ENCODE data around the gene TXNRD2. TPM values are rescaled to one million over a fixed set of nuclear protein-coding genes. Genes with fewer than 3 reads are reported as not detected.
"Not testable (repeated sequence)": the region's sequence is repeated elsewhere in the genome, so short reads cannot be mapped to it uniquely, and the experiment has no call there.

The TXNRD2 gene
- total RNA-seq, 1 experiment from 2014 or later = 25.8 TPM

DNA sequence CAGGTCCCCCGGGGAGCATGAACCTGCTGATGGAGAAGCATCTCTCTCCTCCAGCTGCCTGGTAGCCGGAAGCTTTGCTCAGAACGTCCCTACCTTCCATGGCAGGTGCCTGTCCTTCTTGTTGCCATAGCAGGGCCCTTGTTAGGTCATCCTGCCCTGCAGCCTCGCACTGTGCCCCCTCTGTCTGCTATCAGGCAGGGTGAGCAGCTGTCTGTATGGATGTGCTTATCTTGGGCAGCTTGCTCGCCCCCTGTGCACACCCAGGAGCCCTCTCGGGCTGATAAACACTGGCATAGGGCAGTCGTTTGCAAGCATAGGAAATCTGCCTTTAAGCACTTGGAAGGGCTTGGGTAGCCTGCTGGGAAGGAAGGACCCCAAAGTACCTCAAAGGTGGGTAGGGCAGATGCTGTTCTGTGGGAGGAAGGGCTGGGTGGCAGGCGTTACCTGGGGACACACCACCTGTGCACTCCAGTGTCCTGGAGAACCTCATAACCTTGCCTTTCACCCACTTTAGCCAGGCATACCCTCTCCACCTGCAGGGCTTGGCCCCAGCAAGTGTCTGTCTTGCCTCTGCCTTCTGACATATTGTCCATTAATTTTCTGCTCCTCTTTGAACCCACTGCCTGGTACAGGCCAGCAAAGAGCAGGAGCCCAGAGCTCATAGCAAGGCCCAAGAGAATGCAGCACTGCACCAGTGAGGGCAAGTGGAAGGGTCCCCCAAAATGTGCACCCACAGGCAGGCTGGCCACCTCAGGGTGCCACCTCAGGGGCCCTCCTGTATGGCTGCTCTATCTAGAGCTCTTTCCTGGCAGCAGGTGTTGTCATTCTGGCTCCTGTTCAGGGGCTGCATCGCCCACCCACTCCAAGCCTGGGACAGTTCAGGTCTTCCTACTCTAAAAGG, 8.0 kb downstream of the TXNRD2 start:
- in situ Hi-C loops (cut with HindIII; ENCODE audit: low pct_unique_long_range_greater_than_20kb, low sequenced_read_pairs) = no loop called here
- no peak for DNase-seq (ENCODE audit: low read depth, low spot score)

DNA sequence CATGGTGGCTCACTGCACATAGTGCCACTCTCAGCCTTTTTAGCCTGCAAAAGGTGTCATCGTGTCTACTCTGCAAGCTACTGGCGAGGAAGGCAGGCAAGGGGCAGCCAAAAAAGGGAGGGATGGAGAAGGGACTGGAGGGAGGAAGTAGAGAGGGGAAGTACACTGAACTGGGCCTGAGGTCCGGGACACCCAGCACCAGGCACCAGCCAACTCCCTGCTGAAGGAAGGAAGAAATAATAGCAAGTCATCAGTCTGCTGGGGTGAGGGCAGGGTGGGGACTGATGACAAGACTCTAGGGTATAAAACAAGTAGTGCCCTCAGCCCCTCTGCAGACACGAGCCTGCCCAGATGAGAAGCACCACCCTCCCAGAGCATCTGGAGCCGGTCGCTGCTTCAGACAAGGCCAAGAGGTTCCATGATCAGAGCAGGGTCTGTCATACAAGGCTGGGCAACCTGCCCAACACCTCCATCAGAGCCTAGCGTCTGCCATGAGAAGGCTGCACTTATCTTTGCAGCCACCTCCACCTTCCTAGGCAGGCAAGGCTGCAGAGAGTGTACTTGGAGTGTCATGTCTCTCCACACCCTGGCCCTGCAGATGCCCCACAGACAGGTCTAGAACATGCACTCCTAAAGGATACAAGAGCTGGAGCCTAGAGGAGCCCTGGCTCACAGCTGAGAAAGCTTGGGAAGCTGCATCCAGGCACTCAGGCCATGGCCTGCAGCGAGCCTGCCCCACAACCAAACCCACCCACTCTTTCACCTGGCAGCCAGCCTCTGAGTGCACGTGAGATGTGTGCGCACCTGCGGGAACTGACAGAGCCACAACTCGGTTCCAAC, 9.0 kb downstream of the TXNRD2 start:
- in situ Hi-C loops (cut with HindIII; ENCODE audit: low pct_unique_long_range_greater_than_20kb, low sequenced_read_pairs) = no loop called here
- DNase-seq (ENCODE audit: low read depth, low spot score) = no peak

DNA sequence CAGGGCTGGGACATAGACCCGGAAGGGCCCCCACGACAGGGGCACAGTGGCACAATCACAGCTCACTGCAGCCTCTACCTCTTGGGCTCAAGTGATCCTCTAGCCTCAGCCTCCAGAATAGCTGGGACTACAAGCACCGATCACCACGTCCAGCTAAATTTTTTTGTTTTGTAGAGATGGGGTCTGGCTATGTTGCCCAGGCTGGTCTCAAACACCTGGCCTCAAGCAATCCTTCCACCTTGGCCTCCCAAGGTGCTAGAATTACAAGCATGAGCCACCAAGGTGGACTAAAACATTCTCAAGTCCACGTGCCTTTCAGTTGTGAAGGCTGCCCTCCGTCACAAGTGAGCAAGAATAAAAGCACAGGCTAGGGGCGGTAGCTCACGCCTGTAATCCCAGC, 10.1 kb downstream of the TXNRD2 start:
- in situ Hi-C loops (cut with HindIII; ENCODE audit: low pct_unique_long_range_greater_than_20kb, low sequenced_read_pairs) = no loop called here

DNA sequence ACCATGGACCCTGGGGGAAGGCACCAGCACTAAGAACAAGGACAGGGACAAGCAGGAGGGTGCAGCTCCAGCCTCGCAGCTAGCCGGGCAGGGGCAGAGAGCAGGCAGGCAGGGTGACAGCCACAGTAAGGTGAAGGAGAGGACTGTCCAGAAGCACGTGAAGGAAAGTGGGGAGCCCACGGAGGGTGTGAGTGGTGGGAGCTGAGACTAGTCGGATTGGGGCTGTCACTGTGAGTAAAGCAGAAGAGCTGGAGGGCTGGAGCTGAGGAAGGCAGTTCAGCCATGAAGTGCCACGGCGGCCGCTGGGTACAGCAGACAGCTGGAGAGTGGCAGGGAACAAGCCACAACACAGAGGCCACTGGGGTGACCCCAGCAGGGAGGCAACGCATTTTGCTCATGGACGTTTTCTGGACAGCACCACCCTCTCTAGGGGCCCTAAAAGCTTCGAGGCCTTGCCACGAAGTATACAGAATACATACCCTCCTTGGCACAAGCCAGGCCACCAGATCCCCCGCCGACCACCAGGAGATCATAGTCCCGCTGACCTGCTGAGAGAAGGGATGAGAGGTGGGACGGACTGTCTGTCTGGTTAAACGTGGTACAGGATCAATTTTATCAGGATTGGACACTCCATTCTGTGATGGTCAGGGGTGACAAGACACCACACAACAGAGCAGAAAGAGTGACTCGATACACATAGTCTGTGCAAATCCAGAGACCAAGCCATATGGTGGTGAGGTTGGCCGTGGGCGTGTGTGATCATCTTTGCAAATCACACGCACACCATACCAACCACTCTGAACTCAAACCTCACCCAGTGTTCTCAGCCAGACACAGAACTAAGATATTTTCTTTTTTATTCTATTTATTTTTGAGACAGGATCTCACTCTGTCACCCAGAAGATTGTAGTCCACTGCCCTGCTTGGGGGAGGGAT, 10.8 kb downstream of the TXNRD2 start:
- no peak for DNase-seq (ENCODE audit: low read depth, low spot score)
- in situ Hi-C loops (cut with HindIII; ENCODE audit: low pct_unique_long_range_greater_than_20kb, low sequenced_read_pairs) = no loop called here

More for the DNA sequence above, 10.1 kb downstream of the TXNRD2 start:
- no peak for DNase-seq (ENCODE audit: low read depth, low spot score)

DNA sequence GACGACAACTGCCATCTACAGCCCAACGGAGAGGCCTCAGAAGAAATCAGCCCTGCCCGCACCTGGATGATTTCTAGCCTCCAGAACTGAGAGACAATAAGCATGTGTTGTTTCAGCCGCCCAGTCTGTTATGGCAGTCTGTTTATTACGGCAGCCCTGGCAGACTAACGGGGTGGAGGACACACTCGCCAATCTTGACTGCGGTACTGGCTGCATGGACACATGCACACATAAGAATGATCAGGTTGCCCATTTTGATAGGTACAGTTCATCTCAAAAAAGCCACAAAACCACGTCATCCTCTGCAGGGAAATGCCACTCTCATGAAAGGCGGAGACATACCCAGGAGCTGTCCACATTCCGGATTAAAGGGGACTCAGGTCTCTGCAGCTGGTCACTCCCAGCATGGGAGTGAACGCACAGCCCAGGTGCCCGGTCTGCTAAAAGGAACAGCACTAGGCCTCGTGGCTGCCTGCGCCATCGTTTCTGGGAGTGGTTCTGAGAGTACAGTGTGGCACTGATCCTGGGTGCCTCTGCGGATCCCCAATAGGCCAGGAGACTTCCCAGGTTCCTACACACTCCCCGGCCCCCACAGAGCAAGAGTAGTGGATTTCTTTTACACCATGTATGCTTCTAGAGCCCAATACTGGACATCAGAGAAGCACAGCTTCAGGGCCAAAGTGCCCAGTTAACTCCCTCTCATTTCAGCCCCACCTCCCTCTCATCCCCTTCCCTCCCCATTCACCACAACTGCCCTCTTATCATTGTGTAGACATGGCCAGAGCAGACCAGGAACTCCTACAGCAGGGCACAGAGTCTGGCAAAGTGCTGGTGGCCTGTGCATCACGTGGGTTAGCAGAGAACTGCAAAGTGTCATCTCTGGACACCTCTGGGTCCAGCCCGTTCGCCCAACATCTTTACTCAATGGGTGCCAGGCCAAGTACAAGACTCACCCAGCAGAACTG, 11.8 kb downstream of the TXNRD2 start:
- no peak for DNase-seq (ENCODE audit: low read depth, low spot score)
- in situ Hi-C loops (cut with HindIII; ENCODE audit: low pct_unique_long_range_greater_than_20kb, low sequenced_read_pairs) = no loop called here

DNA sequence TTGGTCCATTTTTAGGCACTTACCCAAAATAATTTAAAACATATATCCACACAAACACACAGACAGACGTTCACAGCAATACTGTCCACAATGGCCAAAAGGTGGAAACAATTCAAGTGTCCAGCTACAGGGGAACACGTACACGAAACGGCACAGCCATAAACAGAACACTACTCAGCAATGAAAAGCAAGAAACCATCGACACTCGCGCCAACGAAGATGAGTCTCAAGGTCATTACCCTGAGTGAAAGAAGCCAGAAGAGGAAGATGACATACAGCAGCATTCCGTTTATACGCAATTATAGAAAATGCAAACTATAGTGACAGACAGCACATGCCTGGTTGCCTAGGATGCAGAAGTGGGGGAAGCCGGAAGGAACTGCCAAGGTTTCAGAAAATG, 13.4 kb downstream of the TXNRD2 start:
- DNase-seq (ENCODE audit: low read depth, low spot score) = no peak

DNA sequence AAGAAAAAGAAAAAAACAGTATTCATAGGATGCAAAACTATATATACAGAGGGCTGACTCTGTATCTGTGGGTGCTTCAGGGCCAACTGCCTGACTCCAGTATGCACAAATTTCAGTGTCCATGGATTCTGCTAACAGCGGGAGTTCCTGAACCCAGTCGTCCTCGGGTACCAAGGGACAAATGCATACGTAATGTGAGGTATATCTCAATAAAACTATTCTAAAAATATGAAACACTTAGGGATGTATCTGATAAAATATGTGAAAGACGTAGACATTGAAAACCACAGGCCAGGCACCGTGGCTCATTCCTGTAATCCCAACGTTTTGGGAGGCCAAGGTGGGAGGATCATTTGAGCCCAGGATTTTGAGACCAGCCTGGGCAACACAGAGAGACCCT, 13.9 kb downstream of the TXNRD2 start:
- in situ Hi-C loops (cut with HindIII; ENCODE audit: low pct_unique_long_range_greater_than_20kb, low sequenced_read_pairs) = no loop called here
- DNase-seq (ENCODE audit: low read depth, low spot score) = no peak

More for the DNA sequence above, 13.4 kb downstream of the TXNRD2 start:
- in situ Hi-C loops (cut with HindIII; ENCODE audit: low pct_unique_long_range_greater_than_20kb, low sequenced_read_pairs) = no loop called here

DNA sequence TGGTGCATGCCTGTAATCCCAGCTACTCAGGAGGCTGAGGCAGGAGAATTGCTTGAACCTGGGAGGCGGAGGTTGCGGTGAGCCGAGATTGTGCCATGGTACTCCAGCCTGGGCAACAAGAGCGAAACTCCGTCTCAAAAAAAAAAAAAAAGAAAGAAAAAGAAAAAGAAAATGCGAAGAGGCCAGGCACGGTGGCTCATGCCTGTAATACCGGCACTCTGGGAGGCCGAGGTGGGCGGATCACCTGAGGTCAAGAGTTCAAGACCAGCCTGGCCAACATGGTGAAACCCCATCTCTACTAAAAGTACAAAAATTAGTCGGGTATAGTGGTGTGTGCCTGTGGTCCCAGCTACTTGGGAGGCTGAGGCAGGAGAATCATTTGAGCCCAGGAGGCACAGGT, 15.6 kb downstream of the TXNRD2 start:
- in situ Hi-C loops (cut with HindIII; ENCODE audit: low pct_unique_long_range_greater_than_20kb, low sequenced_read_pairs); DNase-seq (ENCODE audit: low read depth, low spot score): not testable (repeated sequence)

DNA sequence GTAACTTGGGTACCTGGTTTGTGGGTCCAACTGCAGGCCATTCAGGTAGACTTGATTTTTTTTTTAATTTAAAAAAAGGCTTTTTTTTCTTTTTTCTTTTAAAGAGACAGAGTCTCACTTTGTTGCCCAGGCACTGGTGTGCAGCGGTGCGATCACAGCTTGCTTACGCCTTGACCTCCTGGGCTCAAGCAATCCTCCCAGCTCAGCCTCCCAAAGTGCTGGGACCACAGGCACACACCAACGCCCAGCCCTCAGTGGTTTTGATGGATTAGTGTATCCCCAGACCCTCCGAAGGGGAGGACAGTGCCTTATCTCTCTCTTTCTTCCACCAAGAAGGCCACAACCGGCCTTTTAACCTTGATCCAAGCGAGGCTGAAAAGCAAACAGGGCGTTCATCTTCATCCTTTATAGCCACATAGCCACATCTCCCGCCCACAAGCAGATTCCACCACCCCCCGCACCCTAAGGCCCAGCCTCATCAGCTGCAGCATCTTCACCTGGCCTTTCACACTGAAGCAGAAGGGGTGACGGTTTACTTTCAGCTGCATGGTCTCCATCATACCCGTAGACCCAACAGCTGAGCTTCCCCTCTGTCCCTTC, 17.6 kb downstream of the TXNRD2 start:
- no peak for DNase-seq (ENCODE audit: low read depth, low spot score)
- in situ Hi-C loops (cut with HindIII; ENCODE audit: low pct_unique_long_range_greater_than_20kb, low sequenced_read_pairs) = no loop called here

DNA sequence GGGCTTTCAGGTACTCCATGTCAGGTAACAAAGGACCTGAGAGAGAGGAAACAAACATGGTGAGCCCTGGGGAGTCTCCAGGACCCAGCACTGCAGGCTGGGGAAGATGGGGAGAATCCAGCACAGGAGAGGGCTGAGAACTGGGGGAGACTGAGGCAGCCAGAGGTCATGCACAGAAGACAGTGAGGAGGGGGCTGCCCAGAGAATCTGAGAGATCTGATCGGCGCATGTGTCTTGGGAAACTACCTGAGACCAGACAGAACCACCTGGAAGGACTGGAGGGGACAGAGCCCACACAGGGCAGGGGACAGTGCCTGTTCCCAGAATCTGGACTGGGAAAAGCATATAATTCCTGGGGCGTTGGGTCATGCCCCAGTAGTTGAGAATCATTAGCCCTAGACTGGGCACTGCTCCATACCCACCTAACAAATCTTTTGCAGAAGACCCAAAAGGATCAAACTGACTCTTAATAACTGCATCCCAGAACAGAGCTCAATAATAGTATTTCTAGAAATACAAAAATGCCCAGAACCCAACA, 20.0 kb downstream of the TXNRD2 start:
- in situ Hi-C loops (cut with HindIII; ENCODE audit: low pct_unique_long_range_greater_than_20kb, low sequenced_read_pairs) = no loop called here

DNA sequence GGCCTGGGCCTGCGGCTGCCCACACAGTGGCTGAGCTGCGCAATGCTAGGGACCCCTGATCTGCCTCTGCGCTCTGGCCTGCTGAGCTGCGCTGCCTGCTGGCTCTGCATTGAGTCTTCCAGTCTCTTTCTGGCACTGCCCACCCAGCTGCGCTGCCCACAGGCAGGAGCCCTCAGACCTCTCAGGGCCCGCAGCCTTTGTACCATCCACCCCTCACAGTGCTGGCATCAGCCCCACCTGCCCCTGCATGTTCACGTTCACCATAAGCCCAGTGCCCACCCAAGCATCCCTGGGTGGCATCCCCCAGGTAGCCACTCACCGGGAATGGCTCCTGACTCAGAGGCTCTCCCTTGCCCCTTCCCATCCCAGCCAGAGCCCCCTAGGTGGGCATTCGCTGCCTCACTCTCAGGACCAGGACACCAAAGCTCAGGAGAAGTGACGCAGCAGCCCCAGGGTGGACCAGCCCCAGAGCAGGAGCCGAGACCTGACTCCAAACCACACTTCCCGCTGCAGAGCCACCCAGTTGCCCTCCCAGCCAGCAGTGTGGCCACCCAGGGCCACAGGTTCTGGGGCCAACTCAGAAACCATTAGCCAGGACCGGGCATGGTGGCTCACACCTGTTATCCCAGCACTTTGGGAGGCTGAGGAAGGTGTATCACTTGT, 21.8 kb downstream of the TXNRD2 start:
- no peak for DNase-seq (ENCODE audit: low read depth, low spot score)
- in situ Hi-C loops (cut with HindIII; ENCODE audit: low pct_unique_long_range_greater_than_20kb, low sequenced_read_pairs) = no loop called here

More for the DNA sequence above, 20.0 kb downstream of the TXNRD2 start:
- no peak for DNase-seq (ENCODE audit: low read depth, low spot score)

DNA sequence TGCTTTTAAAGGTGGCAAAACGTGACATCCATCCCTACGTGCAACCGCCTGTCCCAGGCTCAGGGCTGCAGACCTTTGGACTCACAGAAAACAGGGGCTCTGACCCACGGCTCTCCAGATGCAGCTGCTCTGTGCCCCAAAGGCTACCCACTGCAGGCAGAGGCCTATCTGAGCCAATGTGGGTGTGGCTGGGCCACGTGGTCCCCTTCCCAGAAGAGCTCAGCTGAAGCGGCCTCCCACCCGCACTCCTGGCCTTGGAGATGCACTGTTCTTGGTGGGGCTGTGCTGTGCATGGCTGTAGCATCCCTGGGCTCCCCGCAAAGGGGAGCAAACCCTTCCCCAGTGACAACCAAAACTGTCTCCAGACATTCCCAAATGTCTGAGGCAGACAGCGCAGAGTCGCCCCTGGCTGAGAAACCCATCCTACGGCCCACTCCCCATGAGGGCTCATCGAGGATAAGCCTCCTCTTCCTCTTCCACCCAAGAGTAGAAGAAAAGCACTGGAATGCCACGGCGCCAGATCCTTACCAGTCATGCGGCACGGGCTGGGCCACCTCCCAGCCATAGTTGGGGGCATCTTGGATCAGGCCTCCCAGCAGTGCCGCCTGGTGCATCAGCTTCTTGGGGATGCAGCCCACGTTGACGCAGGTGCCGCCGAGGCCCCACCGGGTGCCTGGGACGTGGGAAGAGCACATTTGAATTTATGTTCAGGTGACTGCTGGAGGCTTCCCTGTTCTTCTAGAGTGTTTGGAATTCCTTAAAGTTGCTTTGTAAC, 23.1 kb downstream of the TXNRD2 start:
- no peak for DNase-seq (ENCODE audit: low read depth, low spot score)
- in situ Hi-C loops (cut with HindIII; ENCODE audit: low pct_unique_long_range_greater_than_20kb, low sequenced_read_pairs) = no loop called here

DNA sequence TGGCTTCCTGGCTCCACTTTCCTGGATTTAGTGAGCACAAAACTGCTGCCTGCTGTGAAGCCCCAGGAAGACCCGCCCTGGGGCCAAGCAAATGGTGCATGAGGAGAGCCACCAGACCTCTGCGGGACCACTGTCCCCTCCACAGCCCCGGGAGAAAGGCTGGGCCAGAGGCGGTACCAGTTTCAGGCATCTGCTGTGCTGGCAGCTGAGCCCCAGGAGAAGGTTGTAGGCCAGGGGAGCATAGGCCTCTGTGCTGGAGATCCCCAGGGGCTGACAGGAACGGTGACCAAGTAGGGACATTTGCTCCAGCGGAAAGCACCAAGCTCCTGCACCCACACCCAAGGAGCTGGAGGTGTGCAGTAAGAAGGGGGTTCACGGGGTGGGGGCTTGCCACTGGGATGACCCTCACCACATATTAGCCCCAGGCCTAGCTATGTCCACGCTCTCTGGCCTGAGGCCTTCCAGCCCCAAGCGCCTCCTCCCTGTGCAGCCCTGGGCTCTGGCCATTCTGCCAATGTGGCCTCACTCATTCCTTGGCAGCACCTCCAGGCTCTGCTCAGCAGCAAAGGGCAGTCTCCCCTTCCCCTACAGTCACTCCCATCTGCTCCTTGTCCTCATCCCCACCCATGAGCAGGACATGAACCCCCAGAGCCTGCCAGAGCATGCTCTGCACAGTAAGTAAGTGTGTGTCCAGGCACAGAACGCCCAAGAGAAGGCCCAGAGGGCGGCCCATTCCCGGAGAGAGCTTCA, 24.1 kb downstream of the TXNRD2 start:
- in situ Hi-C loops (cut with HindIII; ENCODE audit: low pct_unique_long_range_greater_than_20kb, low sequenced_read_pairs) = no loop called here
- no peak for DNase-seq (ENCODE audit: low read depth, low spot score)

DNA sequence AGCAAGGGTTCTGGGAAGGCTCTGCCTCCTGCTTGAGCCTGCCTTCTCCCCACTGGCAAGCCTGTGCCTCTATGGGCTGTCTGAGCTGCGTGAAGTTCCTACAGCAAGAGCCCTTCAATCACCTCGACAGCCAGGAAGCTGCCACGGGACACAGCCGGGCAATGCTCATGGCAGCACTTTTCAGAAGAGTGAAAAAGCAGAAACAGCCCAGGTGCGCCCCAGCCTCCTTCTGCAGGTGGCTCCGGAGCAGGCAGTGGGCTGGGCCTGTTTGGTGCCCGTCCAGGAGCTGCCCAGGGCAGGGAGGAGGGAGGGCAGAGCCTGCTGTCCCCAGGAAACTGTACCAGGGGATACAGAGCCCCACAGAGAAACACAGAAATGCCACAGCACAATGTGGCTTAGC, 24.7 kb downstream of the TXNRD2 start:
- in situ Hi-C loops (cut with HindIII; ENCODE audit: low pct_unique_long_range_greater_than_20kb, low sequenced_read_pairs) = no loop called here

More for the DNA sequence above, 24.7 kb downstream of the TXNRD2 start:
- DNase-seq (ENCODE audit: low read depth, low spot score) = no peak

All from SK-MEL-5 (cell line).